Vagina (tissue), 2 donors: ENCODE results near the gene PCDHGA6.

Experiments
- POLR2AphosphoS5 ChIP-seq, 2 donors: sonication (generic); formaldehyde crosslinking; IDR thresholded peaks; one replicate each; pipeline ENCODE4 v1.9.0; 2017; ENCODE audit warnings: antibody characterized with exemption in 2 of 2, mild to moderate bottlenecking in 2 of 2, low read depth in 1 of 2; ENCODE audit not compliant: insufficient read depth in 1 of 2
- TF ChIP-seq, protein P1 (sequence below), 3 experiments: fragments of 450-650 bp in 2 of 3; fragments of 200-600 bp in 1 of 3; sonication (generic) in 1 of 3; IDR thresholded peaks; one replicate each; pipeline ENCODE4 v1.5.1; 2017 to 2019; ENCODE audit warnings: antibody characterized with exemption in 3 of 3, mild to moderate bottlenecking in 2 of 3, moderate library complexity in 2 of 3

DNA sequence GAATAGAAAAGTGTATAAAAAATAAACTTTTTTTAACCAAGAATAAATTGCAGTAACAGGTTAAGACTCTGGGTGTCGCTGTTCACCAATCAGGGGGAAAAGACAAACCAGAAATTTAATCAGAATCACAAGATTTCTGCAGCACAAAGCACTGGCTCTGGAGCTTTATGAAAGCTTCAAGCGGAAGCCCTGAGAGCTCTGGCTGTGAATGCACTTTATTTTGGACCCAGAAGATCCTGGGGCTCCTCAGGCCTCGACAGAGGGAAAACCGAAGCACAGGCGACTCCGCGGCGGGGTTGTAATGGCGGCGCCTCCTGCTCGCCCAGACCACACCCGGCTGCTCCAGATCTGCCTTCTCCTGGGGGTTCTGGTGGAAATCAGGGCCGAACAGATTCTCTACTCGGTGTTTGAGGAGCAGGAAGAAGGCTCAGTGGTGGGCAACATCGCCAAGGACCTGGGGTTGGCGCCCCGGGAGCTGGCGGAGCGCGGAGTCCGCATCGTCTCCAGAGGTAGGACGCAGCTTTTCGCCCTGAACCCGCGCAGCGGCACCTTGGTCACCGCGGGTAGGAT lies 18.7 kb upstream of the PCDHGA6 start, which contains the start of gene PCDHGA4:
- TF ChIP-seq POLR2AphosphoS5 (IDR thresholded peaks at IDR 0.05; ENCODE audit: insufficient read depth in 1 of 2, low read depth in 1 of 2) = no peak
- TF ChIP-seq, protein P1, sequence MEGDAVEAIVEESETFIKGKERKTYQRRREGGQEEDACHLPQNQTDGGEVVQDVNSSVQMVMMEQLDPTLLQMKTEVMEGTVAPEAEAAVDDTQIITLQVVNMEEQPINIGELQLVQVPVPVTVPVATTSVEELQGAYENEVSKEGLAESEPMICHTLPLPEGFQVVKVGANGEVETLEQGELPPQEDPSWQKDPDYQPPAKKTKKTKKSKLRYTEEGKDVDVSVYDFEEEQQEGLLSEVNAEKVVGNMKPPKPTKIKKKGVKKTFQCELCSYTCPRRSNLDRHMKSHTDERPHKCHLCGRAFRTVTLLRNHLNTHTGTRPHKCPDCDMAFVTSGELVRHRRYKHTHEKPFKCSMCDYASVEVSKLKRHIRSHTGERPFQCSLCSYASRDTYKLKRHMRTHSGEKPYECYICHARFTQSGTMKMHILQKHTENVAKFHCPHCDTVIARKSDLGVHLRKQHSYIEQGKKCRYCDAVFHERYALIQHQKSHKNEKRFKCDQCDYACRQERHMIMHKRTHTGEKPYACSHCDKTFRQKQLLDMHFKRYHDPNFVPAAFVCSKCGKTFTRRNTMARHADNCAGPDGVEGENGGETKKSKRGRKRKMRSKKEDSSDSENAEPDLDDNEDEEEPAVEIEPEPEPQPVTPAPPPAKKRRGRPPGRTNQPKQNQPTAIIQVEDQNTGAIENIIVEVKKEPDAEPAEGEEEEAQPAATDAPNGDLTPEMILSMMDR (IDR thresholded peaks at IDR 0.05) = no peak
